Kidney epithelial cell (primary cell): ENCODE measurements around the gene QPRT. TPM values are rescaled to one million over a fixed set of nuclear protein-coding genes. Genes with fewer than 3 reads are reported as not detected.
"Not testable (repeated sequence)": the region's sequence is repeated elsewhere in the genome, so short reads cannot be mapped to it uniquely, and the experiment has no call there.

ENCODE experiments used
- DNase-seq: peaks from one replicate; pipeline ENCODE4 v3.0.0-alpha.2; 2010; ENCODE audit warnings: low read depth
- H3K27me3 ChIP-seq: 2 replicates; pipeline ENCODE4 v1.6.0; 2011; ENCODE audit warnings: low read length; ENCODE audit not compliant: control insufficient read depth, insufficient read depth
- H3K36me3 ChIP-seq: 2 replicates; pipeline ENCODE4 v1.5.1; 2011; ENCODE audit warnings: low read length; ENCODE audit not compliant: control insufficient read depth, insufficient read depth
- H3K4me3 ChIP-seq: 2 replicates; pipeline ENCODE4 v1.5.1; 2011; ENCODE audit warnings: low read depth, mild to moderate bottlenecking, control low read depth, low read length
- total RNA-seq: library from RNA; depleted of rRNA; stranded (reverse); fragments of >200 nt; gene quantifications from 2 replicates; pipeline ENCODE4 v1.2.3, GENCODE V29; 2015
- TF ChIP-seq, protein P1 (sequence below): IDR thresholded peaks from 2 replicates; pipeline ENCODE4 v1.5.1; 2011; ENCODE audit warnings: mild to moderate bottlenecking, moderate library complexity, low read length, control low read depth, inconsistent platforms; ENCODE audit not compliant: insufficient read depth, poor library complexity, severe bottlenecking

Gene QPRT
- total RNA-seq, 1 donor from 2014 or later = 47.9 TPM

DNA sequence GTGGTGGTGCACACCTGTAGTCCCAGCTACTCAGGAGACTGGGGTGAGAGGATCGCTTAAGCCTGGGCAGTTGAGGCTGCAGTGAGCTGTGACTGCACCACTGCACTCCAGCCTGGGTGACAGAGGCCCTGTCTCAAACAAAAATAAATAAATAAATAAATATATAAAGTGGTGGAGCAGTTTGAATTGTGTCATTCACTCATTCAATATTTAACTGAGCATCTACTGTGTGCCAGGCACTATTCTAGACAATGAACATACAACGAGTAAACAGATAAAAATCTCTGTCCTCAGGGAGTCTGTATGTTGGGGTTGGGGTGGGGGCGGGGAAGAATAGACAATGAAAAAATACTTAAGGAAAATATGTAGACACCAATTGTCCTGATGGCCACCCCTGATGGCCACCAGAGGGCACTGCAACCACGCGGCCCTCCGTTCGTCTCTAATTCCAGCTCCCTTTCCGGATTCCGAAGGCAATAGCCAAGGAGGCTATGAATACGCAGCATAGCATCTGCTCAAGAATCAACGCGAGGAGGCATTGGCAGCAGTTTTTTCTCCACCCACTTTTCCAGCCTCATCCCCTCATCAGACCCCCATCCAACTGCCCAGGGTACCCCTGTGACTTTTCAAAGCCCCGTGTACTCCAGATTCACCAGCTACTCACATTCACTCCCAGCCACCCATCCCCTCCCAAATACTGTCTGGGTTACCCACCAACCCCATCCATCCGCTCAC lies 21.4 kb downstream of the QPRT start:
- TF ChIP-seq, protein P1, sequence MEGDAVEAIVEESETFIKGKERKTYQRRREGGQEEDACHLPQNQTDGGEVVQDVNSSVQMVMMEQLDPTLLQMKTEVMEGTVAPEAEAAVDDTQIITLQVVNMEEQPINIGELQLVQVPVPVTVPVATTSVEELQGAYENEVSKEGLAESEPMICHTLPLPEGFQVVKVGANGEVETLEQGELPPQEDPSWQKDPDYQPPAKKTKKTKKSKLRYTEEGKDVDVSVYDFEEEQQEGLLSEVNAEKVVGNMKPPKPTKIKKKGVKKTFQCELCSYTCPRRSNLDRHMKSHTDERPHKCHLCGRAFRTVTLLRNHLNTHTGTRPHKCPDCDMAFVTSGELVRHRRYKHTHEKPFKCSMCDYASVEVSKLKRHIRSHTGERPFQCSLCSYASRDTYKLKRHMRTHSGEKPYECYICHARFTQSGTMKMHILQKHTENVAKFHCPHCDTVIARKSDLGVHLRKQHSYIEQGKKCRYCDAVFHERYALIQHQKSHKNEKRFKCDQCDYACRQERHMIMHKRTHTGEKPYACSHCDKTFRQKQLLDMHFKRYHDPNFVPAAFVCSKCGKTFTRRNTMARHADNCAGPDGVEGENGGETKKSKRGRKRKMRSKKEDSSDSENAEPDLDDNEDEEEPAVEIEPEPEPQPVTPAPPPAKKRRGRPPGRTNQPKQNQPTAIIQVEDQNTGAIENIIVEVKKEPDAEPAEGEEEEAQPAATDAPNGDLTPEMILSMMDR = peak; percentile 92
- H3K27me3 ChIP-seq = no peaks in the 10 kb centered on the region
- peaks cover 1% of the 10 kb centered on the region for H3K36me3 ChIP-seq
- peak; percentile 42 for DNase-seq
- no peak overlapping the region for H3K4me3 ChIP-seq

DNA sequence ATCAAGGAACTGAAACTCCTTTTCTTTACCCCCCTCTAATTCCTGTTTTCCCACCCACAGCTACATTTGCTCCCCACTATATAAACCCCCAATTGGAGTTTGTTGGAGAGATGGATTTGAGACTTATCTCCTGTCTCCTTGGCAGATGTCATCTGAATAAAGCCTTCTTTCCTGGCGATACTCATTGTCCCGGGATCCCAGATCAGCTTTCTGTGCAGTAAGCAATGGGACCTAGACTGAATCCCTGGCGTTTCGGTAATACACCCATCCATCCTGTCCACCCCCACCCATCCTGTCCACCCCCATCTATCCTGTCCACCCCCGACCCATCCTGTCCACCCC lies 22.2 kb downstream of the QPRT start:
- Histone ChIP-seq H3K27me3 (no peaks in the 10 kb centered on the region), H3K36me3 (peaks cover 1% of the 10 kb centered on the region), H3K4me3 (no peak overlapping the region)
- TF ChIP-seq, protein P1 = no peak
- DNase-seq = no peak

DNA sequence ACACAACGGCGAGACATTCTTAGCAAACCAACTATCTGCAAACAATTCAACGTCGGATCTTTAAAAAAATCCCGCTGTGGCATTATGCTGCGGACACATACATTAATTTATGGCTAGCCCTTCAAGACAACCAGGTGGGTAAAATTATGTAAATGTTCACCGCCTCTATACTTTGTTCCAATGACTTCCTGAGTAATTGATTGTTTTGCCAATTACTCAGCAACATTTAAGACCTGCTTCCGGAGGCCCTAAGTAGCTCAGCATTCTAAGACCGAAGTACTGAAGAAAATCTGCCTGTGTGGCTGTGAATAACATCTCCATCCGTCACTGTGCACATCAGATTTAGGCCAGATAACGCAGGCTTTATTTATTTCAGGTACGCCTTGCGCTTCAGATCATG lies 23.3 kb downstream of the QPRT start:
- no peak for DNase-seq
- peaks cover 1% of the 10 kb centered on the region for H3K36me3 ChIP-seq

DNA sequence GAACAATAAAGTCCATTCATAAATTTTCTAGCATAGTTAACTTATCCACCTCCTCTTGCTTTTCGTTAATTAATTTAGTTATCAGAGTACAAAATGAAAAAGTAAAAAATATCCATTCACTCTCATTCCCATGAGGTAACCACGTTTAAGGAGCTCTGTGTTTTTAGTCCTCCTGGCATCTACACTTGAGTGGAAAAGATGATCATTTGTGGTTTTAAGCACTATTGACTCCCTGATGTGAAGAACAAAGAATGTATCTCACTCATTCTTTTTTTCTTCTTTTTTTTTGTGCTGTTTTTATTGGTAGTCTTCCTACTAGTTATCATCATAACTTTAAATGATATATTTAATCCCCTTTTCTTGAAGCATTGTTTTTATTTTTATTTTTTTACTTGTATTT lies 26.1 kb downstream of the QPRT start:
- Histone ChIP-seq H3K27me3 (no peaks in the 10 kb centered on the region), H3K36me3 (no peaks in the 10 kb centered on the region), H3K4me3 (no peak overlapping the region)
- TF ChIP-seq, protein P1 = no peak
- DNase-seq = peak; percentile 61

More for the DNA sequence above, 23.3 kb downstream of the QPRT start:
- TF ChIP-seq, protein P1 = no peak
- H3K4me3 ChIP-seq = no peak overlapping the region
- no peaks in the 10 kb centered on the region for H3K27me3 ChIP-seq

DNA sequence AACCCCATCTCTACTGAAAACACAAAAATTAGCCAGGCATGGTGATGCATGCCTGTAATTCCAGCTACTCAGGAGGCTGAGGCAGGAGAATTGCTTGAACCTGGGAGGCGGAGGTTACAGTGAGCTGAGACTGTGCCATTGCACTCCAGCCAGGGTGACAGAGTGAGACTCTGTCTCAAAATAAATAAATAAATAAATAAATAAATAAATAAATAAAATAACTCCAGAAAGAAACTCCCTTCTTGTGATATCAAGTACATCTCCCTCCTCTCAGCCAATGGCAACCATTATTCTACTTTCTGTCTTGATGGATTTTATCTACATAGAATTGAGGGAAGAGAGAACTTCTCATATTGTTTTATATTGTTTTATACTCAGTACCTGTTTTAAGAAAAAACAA lies 28.2 kb downstream of the QPRT start:
- not testable (repeated sequence) for DNase-seq, H3K4me3 ChIP-seq, H3K36me3 ChIP-seq, H3K27me3 ChIP-seq

DNA sequence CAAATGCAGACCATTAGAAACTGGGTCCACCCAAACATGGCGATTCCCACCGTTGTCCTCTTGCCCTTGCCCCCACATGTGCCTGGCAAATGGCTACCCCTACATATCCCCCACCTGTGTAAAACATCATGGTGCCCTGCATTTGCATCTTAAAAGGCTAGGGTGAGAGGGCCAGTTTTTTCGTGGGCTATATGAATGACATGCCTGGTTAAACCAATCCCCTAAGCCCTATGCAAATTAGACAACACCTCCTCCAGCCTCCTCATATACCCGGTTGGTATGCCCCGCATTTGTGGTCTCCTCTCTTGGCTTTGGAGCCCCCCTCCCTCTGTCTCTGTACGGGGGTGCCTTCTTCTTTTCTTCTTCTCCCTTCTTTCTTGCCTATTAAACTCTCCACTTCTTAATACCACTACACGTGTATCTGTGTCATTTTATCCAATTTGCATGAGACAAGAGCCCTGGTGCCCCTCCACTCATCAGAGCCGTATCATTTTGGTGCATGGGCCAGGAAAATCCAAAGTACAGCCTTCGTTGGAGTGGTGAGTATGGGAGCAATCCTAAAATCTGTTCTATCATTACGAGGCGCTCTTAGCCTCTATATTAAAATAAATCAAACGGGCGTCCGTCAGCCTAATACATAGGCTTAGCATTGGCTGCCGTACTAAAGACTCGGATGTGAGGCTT lies 30.1 kb downstream of the QPRT start:
- H3K36me3 ChIP-seq = no peaks in the 10 kb centered on the region
- no peak for DNase-seq
- H3K27me3 ChIP-seq = no peaks in the 10 kb centered on the region
- TF ChIP-seq, protein P1 = no peak
- H3K4me3 ChIP-seq = no peak overlapping the region

DNA sequence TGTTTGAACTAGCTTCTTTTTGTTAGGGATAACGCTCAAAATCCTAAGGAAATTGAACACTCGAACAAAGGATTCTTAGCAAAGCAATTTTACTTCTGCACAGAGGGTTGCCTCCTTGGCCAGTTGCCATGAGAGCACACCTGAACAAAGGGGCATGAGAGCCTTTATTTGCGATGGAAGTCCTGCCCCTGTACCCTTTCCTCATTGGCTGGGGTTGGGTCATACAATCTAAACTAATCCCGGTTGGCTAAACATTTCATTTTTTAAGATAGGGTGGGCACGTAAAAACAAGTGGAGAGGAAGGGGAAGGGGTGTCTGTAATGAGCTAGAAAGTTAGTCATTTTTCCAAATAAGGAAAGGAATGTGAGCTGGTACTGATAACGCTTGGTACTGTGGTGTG lies 30.7 kb downstream of the QPRT start:
- H3K36me3 ChIP-seq, H3K4me3 ChIP-seq, DNase-seq, H3K27me3 ChIP-seq: not testable (repeated sequence)
